Gastroesophageal sphincter (tissue), 4 donors: ENCODE data around the gene DIABLO. TPM values are rescaled to one million over a fixed set of nuclear protein-coding genes. Genes with fewer than 3 reads are reported as not detected.
A peak's percentile ranks its signal among the peaks of the same experiment; 100 is the strongest.

Experiments used
- ATAC-seq: fragments of 150-250 bp; one replicate; pipeline ENCODE4 v1.9.1; 2016; ENCODE audit warnings: mild to moderate bottlenecking, moderate library complexity
- H3K27ac ChIP-seq, 4 donors: fragments of 200-600 bp; sonication (generic) in 3 of 4; 1 replicate in 3 of 4; 2 replicates in 1 of 4; pipeline ENCODE4 v1.5.1; 2016 to 2019
- H3K27me3 ChIP-seq: fragments of 200-600 bp; sonication (generic); one replicate; pipeline ENCODE4 v1.5.1; 2019
- H3K36me3 ChIP-seq, 2 donors: fragments of 200-600 bp; sonication (generic); one replicate each; pipeline ENCODE4 v1.5.1; 2019; ENCODE audit warnings: control low read depth in 1 of 2
- H3K4me1 ChIP-seq, 3 donors: fragments of 200-600 bp; sonication (generic); 1 replicate in 2 of 3; 2 replicates in 1 of 3; pipeline ENCODE4 v1.5.1; 2016 to 2019; ENCODE audit warnings: control low read depth in 2 of 3
- H3K4me3 ChIP-seq, 2 donors: fragments of 200-600 bp; sonication (generic); one replicate each; pipeline ENCODE4 v1.5.1; 2019; ENCODE audit warnings: mild to moderate bottlenecking in 1 of 2, moderate library complexity in 1 of 2
- H3K9me3 ChIP-seq, 3 donors: fragments of 200-600 bp; sonication (generic); one replicate each; pipeline ENCODE4 v1.5.1; 2017 to 2019; ENCODE audit warnings: control low read depth in 2 of 3
- CTCF ChIP-seq, 4 experiments: fragments of 200-600 bp in 2 of 4; fragments of 450-650 bp in 2 of 4; sonication (generic) in 1 of 4; IDR thresholded peaks; one replicate each; pipeline ENCODE4 v1.5.1; 2017 to 2019; ENCODE audit warnings: antibody characterized with exemption in 4 of 4, mild to moderate bottlenecking in 2 of 4, moderate library complexity in 2 of 4
- EP300 ChIP-seq: sonication (generic); formaldehyde crosslinking; IDR thresholded peaks from one replicate; pipeline ENCODE4 v1.6.1; 2017; ENCODE audit warnings: antibody characterized with exemption, mild to moderate bottlenecking
- POLR2A ChIP-seq, 2 donors: fragments of 450-650 bp; IDR thresholded peaks; one replicate each; pipeline ENCODE4 v1.6.1; 2017; ENCODE audit warnings: antibody characterized with exemption in 2 of 2, mild to moderate bottlenecking in 2 of 2, moderate library complexity in 1 of 2
- POLR2AphosphoS5 ChIP-seq: sonication (generic); formaldehyde crosslinking; IDR thresholded peaks from one replicate; pipeline ENCODE4 v1.6.1; 2017; ENCODE audit warnings: antibody characterized with exemption
- WGBS, 2 donors: methylation state at CpG; one replicate each; pipeline ENCODE4 v1.1.5; 2018; ENCODE audit warnings: low coverage in 1 of 2; 5-methylcytosine and 5-hydroxymethylcytosine counted together
- total RNA-seq, 4 donors: library from RNA; depleted of rRNA; stranded (reverse); fragments of >200 nt; gene quantifications; one replicate each; pipeline ENCODE4 v1.1.0, GENCODE V29; 2016

Gene DIABLO
- total RNA-seq, 4 donors from 2014 or later: 35.8 to 45.3 (median 38.3) TPM

- 94% methylated on average over 5 of the region's 17 CpGs; no CpG with 5 or more reads in 1 of the 2 donors for WGBS, 2 donors
- H3K27me3 ChIP-seq: no peaks in the 10 kb centered on the region
- no peak overlapping the region for H3K27ac ChIP-seq
- peaks cover 2 to 38% (median 13%) of the 10 kb centered on the region in 3 donors for H3K4me1 ChIP-seq
- no peak overlapping the region for H3K4me3 ChIP-seq
- peaks cover 0 to 59% of the 10 kb centered on the region in 2 donors for H3K36me3 ChIP-seq
- H3K9me3 ChIP-seq: no peaks in the 10 kb centered on the region
- no peak for TF ChIP-seq POLR2AphosphoS5
- no peak for TF ChIP-seq POLR2A (IDR thresholded peaks at IDR 0.05)
- TF ChIP-seq CTCF (IDR thresholded peaks at IDR 0.05): no peak
- TF ChIP-seq EP300: no peak
- no peak for ATAC-seq
These were observed 1.5 kb upstream of the DIABLO start for GRCh38 chr12:122227341-122227740.

- H3K4me3 ChIP-seq: peak overlapping the region; percentile 8 to 95
- peak overlapping the region in 3 of 4 donors; percentile 59 to 93 (median 77) for H3K27ac ChIP-seq
- H3K4me1 ChIP-seq: peaks cover 2 to 38% (median 13%) of the 10 kb centered on the region in 3 donors
- H3K9me3 ChIP-seq: no peaks in the 10 kb centered on the region
- H3K36me3 ChIP-seq: peaks cover 0 to 59% of the 10 kb centered on the region in 2 donors
- 8% methylated on average over 9 of the region's 55 CpGs; no CpG with 5 or more reads in 1 of the 2 donors for WGBS, 2 donors
- ATAC-seq: no peak
- H3K27me3 ChIP-seq: no peaks in the 10 kb centered on the region
- no peak for TF ChIP-seq EP300
- TF ChIP-seq POLR2A (IDR thresholded peaks at IDR 0.05): no peak
- peak in 1 of 4 experiments; percentile 6 for TF ChIP-seq CTCF (IDR thresholded peaks at IDR 0.05)
- TF ChIP-seq POLR2AphosphoS5: no peak
These were observed 694 bp upstream of the DIABLO start for GRCh38 chr12:122226366-122227125.

GRCh38 chr12:122216445-122216844 is 9.4 kb downstream of the DIABLO start:
- H3K4me1 ChIP-seq: no peaks in the 10 kb centered on the region
- H3K27ac ChIP-seq: no peak overlapping the region
- peaks cover 0 to 100% of the 10 kb centered on the region in 2 donors for H3K36me3 ChIP-seq
- TF ChIP-seq POLR2AphosphoS5: no peak
- no peak for TF ChIP-seq POLR2A (IDR thresholded peaks at IDR 0.05)
- WGBS, 2 donors: 100% methylated on average over 1 of the region's 1 CpG
- ATAC-seq: no peak
- no peaks in the 10 kb centered on the region for H3K27me3 ChIP-seq
- H3K4me3 ChIP-seq: no peak overlapping the region
- H3K9me3 ChIP-seq: no peaks in the 10 kb centered on the region

- no peaks in the 10 kb centered on the region for H3K27me3 ChIP-seq
- peaks cover 0 to 100% of the 10 kb centered on the region in 2 donors for H3K36me3 ChIP-seq
- no peak for ATAC-seq
- H3K27ac ChIP-seq: no peak overlapping the region
- TF ChIP-seq POLR2AphosphoS5 (no peak), POLR2A (IDR thresholded peaks at IDR 0.05) (no peak), EP300 (no peak), CTCF (IDR thresholded peaks at IDR 0.05) (no peak)
- no peak overlapping the region for H3K4me3 ChIP-seq
- 36 to 56% methylated on average over 4 of the region's 5 CpGs for WGBS, 2 donors
- H3K4me1 ChIP-seq: no peaks in the 10 kb centered on the region
- no peaks in the 10 kb centered on the region for H3K9me3 ChIP-seq
These were observed 10.1 kb downstream of the DIABLO start for GRCh38 chr12:122215771-122216170.

GRCh38 chr12:122208073-122208820 is 17.6 kb downstream of the DIABLO start:
- WGBS, 2 donors: 91% methylated on average over 5 of the region's 18 CpGs; no CpG with 5 or more reads in 1 of the 2 donors
- no peak for ATAC-seq
- TF ChIP-seq EP300: no peak
- no peak for TF ChIP-seq POLR2AphosphoS5
- TF ChIP-seq CTCF (IDR thresholded peaks at IDR 0.05): no peak
- no peak for TF ChIP-seq POLR2A (IDR thresholded peaks at IDR 0.05)
- Histone ChIP-seq H3K4me1 (peaks cover 0 to 28% (median 6%) of the 10 kb centered on the region in 3 donors), H3K9me3 (no peaks in the 10 kb centered on the region), H3K4me3 (no peak overlapping the region), H3K36me3 (peaks cover 0 to 67% of the 10 kb centered on the region in 2 donors), H3K27ac (no peak overlapping the region), H3K27me3 (peaks cover 25% of the 10 kb centered on the region)
